ENCODE results near the gene LRRK2.

GRCh38 chr12:40222247-40222646 lies 2.5 kb upstream of the LRRK2 start:
- no peak for TF ChIP-seq PHF8 (IDR thresholded peaks at IDR 0.05; ENCODE audit: borderline replicate concordance, low read depth)
- TF ChIP-seq CEBPB (IDR thresholded peaks at IDR 0.05), result no peak
- no peak for TF ChIP-seq CTCF (IDR thresholded peaks at IDR 0.05)
- TF ChIP-seq POLR2A (IDR thresholded peaks at IDR 0.05; ENCODE audit: low read length), result no peak
- TF ChIP-seq KDM5A (IDR thresholded peaks at IDR 0.05), result no peak
- no peak for TF ChIP-seq RCOR1 (IDR thresholded peaks at IDR 0.05; ENCODE audit: low read depth, low read length)
- TF ChIP-seq NPAS2 (CRISPR knock-in tag; IDR thresholded peaks at IDR 0.05; ENCODE audit: borderline replicate concordance), result no peak
- TF ChIP-seq EP300 (IDR thresholded peaks at IDR 0.05), result no peak
- TF ChIP-seq RFX5 (IDR thresholded peaks at IDR 0.05), result no peak
- no peak for TF ChIP-seq HDAC2 (IDR thresholded peaks at IDR 0.05)

Data from A549 (cell line).